HS-27A (cell line): ENCODE data around the gene ITPRIP.
A peak's percentile ranks its signal among the peaks of the same experiment; 100 is the strongest.

ENCODE experiments used
- DNase-seq: peaks from one replicate; pipeline ENCODE4 v3.0.0-alpha.2; 2012; ENCODE audit warnings: low read depth, missing footprints

The ITPRIP gene

GRCh38 chr10:104307576-104308438 is 30.5 kb downstream of the ITPRIP start:
- DNase-seq, result no peak

- DNase-seq, result no peak
Measured at GRCh38 chr10:104306897-104307296, 31.4 kb downstream of the ITPRIP start.

- DNase-seq, result no peak
Measured at GRCh38 chr10:104304927-104305326, 33.3 kb downstream of the ITPRIP start.

DNA sequence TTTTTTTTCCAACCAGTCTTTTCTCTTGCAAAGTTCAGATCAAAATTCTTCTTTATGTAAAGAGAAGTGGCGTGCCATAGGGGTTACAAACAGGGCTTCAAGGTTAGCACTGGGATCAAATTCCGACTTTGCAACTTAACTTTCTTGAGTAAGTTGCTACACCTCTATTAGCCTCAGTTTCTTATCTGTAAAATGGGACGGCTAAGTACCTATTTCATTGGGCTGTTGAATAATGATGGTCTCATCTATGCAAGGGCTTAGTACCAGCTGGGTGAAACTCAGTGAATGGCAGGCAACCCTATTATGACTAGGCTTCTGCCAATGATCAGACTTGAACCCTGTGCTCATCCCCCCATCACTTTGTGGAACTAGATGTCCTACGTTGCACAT is 33.9 kb downstream of the ITPRIP start:
- DNase-seq, result no peak

- DNase-seq, result no peak
Measured at GRCh38 chr10:104303594-104304355, 34.5 kb downstream of the ITPRIP start.

GRCh38 chr10:104301907-104302690 is 36.2 kb downstream of the ITPRIP start:
- no peak for DNase-seq

- peak; percentile 47 for DNase-seq
Measured at GRCh38 chr10:104300736-104301292, 37.5 kb downstream of the ITPRIP start.

GRCh38 chr10:104300002-104300735 is 38.1 kb downstream of the ITPRIP start:
- peak; percentile 38 for DNase-seq

DNA sequence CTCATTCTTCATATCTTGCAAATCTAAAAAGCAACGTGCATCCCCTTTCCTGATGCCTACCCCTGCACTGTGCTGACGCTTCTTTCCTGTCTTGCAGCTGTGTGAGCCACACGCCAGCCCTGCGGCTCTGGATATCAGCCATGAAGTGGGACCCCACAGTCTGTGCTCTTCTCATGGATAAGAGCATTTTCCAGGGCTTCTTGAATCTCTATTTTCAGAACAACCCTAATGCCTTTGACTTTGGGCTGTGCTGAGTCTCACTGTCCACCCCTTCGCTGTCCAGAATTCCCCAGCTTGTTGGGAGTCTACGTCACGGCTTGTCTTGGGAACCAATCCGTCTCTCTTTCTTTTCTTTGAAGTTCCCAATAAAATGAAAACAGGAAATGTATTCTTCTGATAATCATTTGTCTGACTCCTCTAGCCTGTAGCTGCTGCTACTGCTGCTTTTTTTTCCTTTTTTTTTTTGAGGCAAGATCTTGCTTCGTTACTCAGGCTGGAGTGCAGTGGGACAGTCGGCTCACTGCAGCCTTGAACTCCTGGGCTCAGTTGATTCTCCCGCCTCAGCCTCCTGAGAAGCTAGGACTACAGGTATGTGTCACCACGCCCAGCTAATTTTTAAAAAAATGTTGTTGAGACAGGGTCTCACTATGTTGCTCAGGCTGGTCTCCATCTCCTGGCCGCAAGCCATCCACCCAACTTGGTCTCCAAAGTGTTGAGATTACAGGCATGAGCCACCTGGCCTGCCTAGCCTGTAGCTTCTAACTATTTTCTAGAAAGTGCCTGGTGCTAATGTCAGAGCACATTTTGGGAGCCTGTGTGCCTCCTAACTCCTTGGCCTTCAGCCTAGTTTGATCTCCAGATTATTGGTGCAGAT is 39.0 kb downstream of the ITPRIP start:
- DNase-seq, result no peak

DNA sequence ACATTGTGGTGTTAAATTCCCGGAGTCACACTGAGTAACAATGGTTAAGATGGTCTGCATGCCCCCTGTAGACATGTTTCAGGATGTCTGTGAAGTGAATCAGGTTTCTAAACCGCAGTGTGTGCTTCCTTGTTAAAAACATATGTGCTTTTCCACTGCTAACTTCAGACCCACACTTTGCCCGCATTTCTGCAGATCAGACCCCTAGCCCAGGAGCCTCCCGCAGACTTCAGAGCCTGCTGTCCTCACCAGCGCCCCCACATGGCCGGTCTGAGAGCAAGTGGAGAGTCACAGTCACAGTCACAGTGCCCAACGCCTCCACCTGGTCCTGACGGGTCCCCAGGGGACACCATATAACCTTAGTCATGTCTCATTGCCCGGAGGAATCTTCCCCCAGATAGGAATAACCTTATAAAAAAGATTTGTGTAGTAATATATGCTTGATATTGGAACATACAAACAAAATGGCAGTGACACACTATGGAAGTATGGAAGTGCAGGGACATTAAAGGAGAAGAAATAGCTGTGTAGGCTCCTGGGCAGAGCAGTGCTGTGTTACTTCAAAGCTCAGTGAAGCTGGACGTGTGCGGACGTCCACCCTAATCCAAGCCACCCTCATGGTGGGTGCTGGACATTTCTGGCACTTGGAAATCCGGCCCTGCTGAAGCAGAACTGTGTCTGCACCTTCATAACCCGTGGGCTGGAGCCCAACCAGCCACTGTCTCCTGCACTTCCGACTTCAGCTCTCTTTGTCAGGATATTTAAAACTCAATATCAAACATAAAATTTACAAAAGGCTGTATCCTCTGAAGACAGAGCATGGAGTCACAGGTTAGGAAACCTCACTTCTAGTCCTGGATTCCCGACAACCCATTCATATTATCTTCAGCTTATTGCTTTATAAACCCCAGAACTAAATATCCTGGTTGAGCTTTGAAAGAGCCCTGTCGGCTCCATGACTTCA is 40.3 kb downstream of the ITPRIP start:
- no peak for DNase-seq

GRCh38 chr10:104296687-104297436 is 41.4 kb downstream of the ITPRIP start:
- DNase-seq, result no peak

- DNase-seq, result no peak
Measured at GRCh38 chr10:104293781-104294321, 44.4 kb downstream of the ITPRIP start.

- no peak for DNase-seq
Measured at GRCh38 chr10:104293011-104293410, 45.3 kb downstream of the ITPRIP start.

GRCh38 chr10:104291439-104291951 is 46.8 kb downstream of the ITPRIP start:
- no peak for DNase-seq

GRCh38 chr10:104288355-104288754 is 49.9 kb downstream of the ITPRIP start:
- DNase-seq, result no peak

DNA sequence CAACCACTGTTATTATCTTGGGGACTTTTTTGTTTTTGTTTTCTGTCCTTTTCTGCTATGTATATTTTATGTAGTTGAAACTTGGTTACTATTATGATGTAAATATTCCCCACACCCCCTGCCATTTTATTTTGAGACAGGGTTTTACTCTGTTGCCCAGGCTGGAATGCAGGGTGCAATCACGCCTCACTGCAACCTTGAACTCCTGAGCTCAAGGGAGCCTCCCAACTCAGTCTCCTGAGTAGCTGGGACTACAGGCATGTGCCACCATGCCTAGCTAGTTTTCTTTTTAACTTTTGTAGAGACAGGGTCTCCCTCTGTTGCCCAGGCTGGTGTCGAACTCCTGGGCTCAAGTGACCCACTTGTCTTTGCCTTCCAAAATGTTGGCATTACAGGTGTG is 51.3 kb downstream of the ITPRIP start:
- DNase-seq, result no peak

DNA sequence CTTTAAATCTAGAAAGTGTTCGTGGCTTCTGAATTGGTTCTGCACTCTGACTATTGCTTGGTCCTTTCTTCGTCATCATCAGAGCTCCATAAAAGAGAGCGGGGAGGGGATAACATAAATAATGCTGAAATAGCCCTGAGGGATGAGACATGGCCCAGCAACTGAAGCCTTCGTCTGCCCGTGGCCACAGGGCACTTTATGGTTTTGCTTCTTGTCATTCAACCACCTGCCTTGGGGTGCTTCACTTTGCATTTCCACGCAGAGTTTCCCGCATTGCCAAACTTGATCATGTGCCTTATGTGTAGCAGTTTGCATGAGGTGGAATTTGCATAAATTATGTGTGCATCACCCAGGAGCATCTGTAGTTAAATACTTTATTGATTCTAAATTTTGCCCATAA is 53.4 kb downstream of the ITPRIP start:
- no peak for DNase-seq

DNA sequence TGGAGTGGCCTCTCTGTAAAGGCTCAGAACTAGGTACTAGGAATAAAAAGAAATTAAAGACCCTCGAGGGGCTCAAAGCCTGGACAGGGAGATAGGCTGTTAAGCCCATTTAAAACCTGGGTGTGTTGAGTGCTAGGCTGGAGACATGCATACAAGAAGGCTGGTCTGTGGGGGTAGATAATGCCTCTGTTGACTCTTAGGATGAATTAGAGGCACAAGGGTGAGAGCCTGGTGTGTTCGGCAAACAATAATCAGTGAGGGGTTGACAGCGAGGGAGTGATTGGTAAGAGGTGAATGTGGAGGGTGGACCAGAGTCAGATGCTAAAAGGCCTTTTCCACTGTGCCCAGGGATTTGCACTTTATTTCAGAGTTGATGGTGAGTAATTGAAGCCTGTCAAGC is 56.6 kb downstream of the ITPRIP start:
- no peak for DNase-seq
